GM23248 (cell line): ENCODE data around the gene PTP4A2. TPM values are rescaled to one million over a fixed set of nuclear protein-coding genes. Genes with fewer than 3 reads are reported as not detected.

Source experiments
- DNase-seq: peaks from one replicate; pipeline ENCODE4 v3.0.0-alpha.2; 2015
- H2AFZ ChIP-seq: fragments of 200-600 bp; sonication (generic); 2 replicates; pipeline ENCODE4 v1.6.1; 2016; ENCODE audit warnings: antibody characterized with exemption
- H3F3A ChIP-seq: fragments of 200-600 bp; sonication (generic); 2 replicates; pipeline ENCODE4 v1.6.1; 2016; ENCODE audit warnings: mild to moderate bottlenecking, antibody characterized with exemption, mixed run types; ENCODE audit not compliant: insufficient read depth
- H3K27ac ChIP-seq: fragments of 200-600 bp; sonication (generic); 2 replicates; pipeline ENCODE4 v1.5.1; 2016; ENCODE audit warnings: mild to moderate bottlenecking
- H3K27me3 ChIP-seq: fragments of 200-600 bp; sonication (generic); replicated peaks from 2 replicates; pipeline ENCODE4 v1.6.1; 2016; ENCODE audit warnings: mild to moderate bottlenecking; ENCODE audit not compliant: insufficient read depth
- H3K36me3 ChIP-seq: fragments of 200-600 bp; sonication (generic); 2 replicates; pipeline ENCODE4 v1.6.1; 2016; ENCODE audit warnings: low read depth, mild to moderate bottlenecking
- H3K4me1 ChIP-seq: fragments of 200-600 bp; sonication (generic); 2 replicates; pipeline ENCODE4 v1.6.1; 2016; ENCODE audit warnings: mild to moderate bottlenecking; ENCODE audit not compliant: insufficient read depth
- H3K4me2 ChIP-seq: fragments of 200-600 bp; sonication (generic); one replicate; pipeline ENCODE4 v1.6.1; 2016; ENCODE audit warnings: mild to moderate bottlenecking; ENCODE audit not compliant: unreplicated experiment
- H3K4me3 ChIP-seq: fragments of 200-600 bp; sonication (generic); 2 replicates; pipeline ENCODE4 v1.5.1; 2016; ENCODE audit warnings: mild to moderate bottlenecking
- H3K79me2 ChIP-seq: fragments of 200-600 bp; sonication (generic); 2 replicates; pipeline ENCODE4 v1.6.1; 2016; ENCODE audit warnings: mild to moderate bottlenecking; ENCODE audit not compliant: insufficient read depth
- H3K9ac ChIP-seq: fragments of 200-600 bp; sonication (generic); 2 replicates; pipeline ENCODE4 v1.6.1; 2016; ENCODE audit warnings: mild to moderate bottlenecking
- H3K9me2 ChIP-seq: fragments of 200-600 bp; sonication (generic); 2 replicates; pipeline ENCODE4 v1.6.1; 2016; ENCODE audit warnings: mixed run types, mild to moderate bottlenecking, moderate library complexity; ENCODE audit not compliant: insufficient read depth
- H3K9me3 ChIP-seq: fragments of 200-600 bp; sonication (generic); one replicate; pipeline ENCODE4 v1.6.1; 2017; ENCODE audit warnings: low read depth
- H4K20me1 ChIP-seq: fragments of 200-600 bp; sonication (generic); 2 replicates; pipeline ENCODE4 v1.6.0; 2016; ENCODE audit not compliant: insufficient read depth
- EZH2 ChIP-seq: fragments of 200-600 bp; sonication (generic); IDR thresholded peaks from 2 replicates; pipeline ENCODE4 v1.6.1; 2018; ENCODE audit warnings: antibody characterized with exemption, mild to moderate bottlenecking; ENCODE audit not compliant: insufficient read depth, poor library complexity, severe bottlenecking
- EZH2phosphoT487 ChIP-seq: fragments of 200-600 bp; sonication (generic); IDR thresholded peaks from 2 replicates; pipeline ENCODE4 v1.6.1; 2018; ENCODE audit warnings: antibody characterized with exemption, moderate library complexity, mild to moderate bottlenecking, low read depth; ENCODE audit not compliant: insufficient read depth
- WGBS, 2 experiments: methylation state at CpG; one replicate each; pipeline ENCODE4 v1.1.6; 2015 to 2017; ENCODE audit warnings: low lambda C conversion rate in 2 of 2, low coverage in 1 of 2; ENCODE audit errors: missing lambda C conversion rate in 2 of 2; 5-methylcytosine and 5-hydroxymethylcytosine counted together
- in situ Hi-C: fragments of 300-500 bp; cut with MboI; formaldehyde crosslinking; loops from 2 replicates; pipeline ENCODE4 v1.15.0; 2020
- polyA plus RNA-seq: library from polyadenylated mRNA; unstranded; fragments of >200 nt; fragmentation: Nextera tagmentation; extraction: Ambion mirVana; gene quantifications from 2 replicates; pipeline ENCODE4 v1.2.1, GENCODE V29; 2016
- total RNA-seq: library from RNA; depleted of rRNA; stranded (reverse); fragments of >200 nt; shearing (Covaris generic); gene quantifications from 2 replicates; pipeline ENCODE4 v1.2.3, GENCODE V29; 2014

PTP4A2 gene
- total and polyA plus RNA-seq, 2 experiments from 2014 or later, result 292 to 379 TPM

- no peak for TF ChIP-seq EZH2phosphoT487
- H2AFZ ChIP-seq, result no peak overlapping the region
- H3K79me2 ChIP-seq, result peaks cover 40% of the 10 kb centered on the region
- H3K4me2 ChIP-seq, result no peak overlapping the region
- H3K9me3 ChIP-seq, result no peaks in the 10 kb centered on the region
- H3K4me1 ChIP-seq, result no peaks in the 10 kb centered on the region
- H3K9me2 ChIP-seq, result no peaks in the 10 kb centered on the region
- peaks cover 67% of the 10 kb centered on the region for H3F3A ChIP-seq
- H3K36me3 ChIP-seq, result peaks cover 46% of the 10 kb centered on the region
- no peak for DNase-seq
- H3K27me3 ChIP-seq, result no peaks in the 10 kb centered on the region
- in situ Hi-C loops, result no loop called here
- no peak overlapping the region for H3K27ac ChIP-seq
- no peaks in the 10 kb centered on the region; the same call in 1 of the 2 replicates for H4K20me1 ChIP-seq
- no peak overlapping the region for H3K4me3 ChIP-seq
- no peak overlapping the region for H3K9ac ChIP-seq
- WGBS, 2 experiments, result 88 to 91% methylated on average over 8 to 9 of the region's 9 CpGs
Measured at GRCh38 chr1:31904339-31905092, 33.7 kb downstream of the PTP4A2 start.

GRCh38 chr1:31902510-31902860 is 35.7 kb downstream of the PTP4A2 start:
- Histone ChIP-seq H3K9me2 (no peaks in the 10 kb centered on the region), H3K79me2 (peaks cover 21% of the 10 kb centered on the region), H3K36me3 (peaks cover 28% of the 10 kb centered on the region), H3K9me3 (no peaks in the 10 kb centered on the region), H3K4me1 (no peaks in the 10 kb centered on the region), H3K9ac (no peak overlapping the region), H3K4me3 (no peak overlapping the region), H3K4me2 (no peak overlapping the region), H4K20me1 (no peaks in the 10 kb centered on the region; the same call in 1 of the 2 replicates), H3K27ac (no peak overlapping the region), H2AFZ (no peak overlapping the region), H3K27me3 (no peaks in the 10 kb centered on the region), H3F3A (peaks cover 57% of the 10 kb centered on the region)
- DNase-seq, result no peak
- no peak for TF ChIP-seq EZH2
- no peak for TF ChIP-seq EZH2phosphoT487
- in situ Hi-C loops, result no loop called here
- WGBS, 2 experiments, result 95 to 99% methylated on average over 5 of the region's 5 CpGs

- no peaks in the 10 kb centered on the region for H3K27me3 ChIP-seq
- H3K9me3 ChIP-seq, result no peaks in the 10 kb centered on the region
- no peaks in the 10 kb centered on the region; the same call in 1 of the 2 replicates for H4K20me1 ChIP-seq
- no peak for DNase-seq
- in situ Hi-C loops, result no loop called here
- no peak overlapping the region for H2AFZ ChIP-seq
- H3K79me2 ChIP-seq, result peaks cover 16% of the 10 kb centered on the region
- no peak overlapping the region for H3K9ac ChIP-seq
- H3K36me3 ChIP-seq, result peaks cover 23% of the 10 kb centered on the region
- H3K4me3 ChIP-seq, result no peak overlapping the region
- no peaks in the 10 kb centered on the region for H3K9me2 ChIP-seq
- no peak for TF ChIP-seq EZH2phosphoT487
- no peak for TF ChIP-seq EZH2
- WGBS, 2 experiments, result 97 to 98% methylated on average over 6 of the region's 6 CpGs
- no peak overlapping the region for H3K27ac ChIP-seq
- H3K4me1 ChIP-seq, result no peaks in the 10 kb centered on the region
- peaks cover 55% of the 10 kb centered on the region for H3F3A ChIP-seq
- H3K4me2 ChIP-seq, result no peak overlapping the region
Measured at GRCh38 chr1:31901838-31902509, 36.2 kb downstream of the PTP4A2 start.

- H3K79me2 ChIP-seq, result peaks cover 4% of the 10 kb centered on the region; the same call in 1 of the 2 replicates
- in situ Hi-C loops, result no loop called here
- H2AFZ ChIP-seq, result no peak overlapping the region
- H3K4me2 ChIP-seq, result no peak overlapping the region
- TF ChIP-seq EZH2phosphoT487 (no peak), EZH2 (no peak)
- H3K9ac ChIP-seq, result no peak overlapping the region
- H4K20me1 ChIP-seq, result no peaks in the 10 kb centered on the region; the same call in 1 of the 2 replicates
- H3K27ac ChIP-seq, result no peak overlapping the region
- peaks cover 11% of the 10 kb centered on the region; the same call in 1 of the 2 replicates for H3K36me3 ChIP-seq
- WGBS, 2 experiments, result 26 to 32% methylated on average over 3 of the region's 3 CpGs
- no peaks in the 10 kb centered on the region for H3K27me3 ChIP-seq
- H3K4me1 ChIP-seq, result no peaks in the 10 kb centered on the region
- no peaks in the 10 kb centered on the region for H3K9me2 ChIP-seq
- H3K4me3 ChIP-seq, result no peak overlapping the region
- H3K9me3 ChIP-seq, result no peaks in the 10 kb centered on the region
- DNase-seq, result no peak
- peaks cover 43% of the 10 kb centered on the region for H3F3A ChIP-seq
Measured at GRCh38 chr1:31900790-31901189, 37.4 kb downstream of the PTP4A2 start.
